Lower lobe of right lung (tissue), 2 donors: ENCODE measurements around the gene RIN2. TPM values are rescaled to one million over a fixed set of nuclear protein-coding genes. Genes with fewer than 3 reads are reported as not detected.

Experiments
- ATAC-seq, 2 donors: fragments of 200-7000 bp; cut with Tn5 transposase; one replicate each; pipeline ENCODE4 v1.9.1; 2020 to 2022; ENCODE audit warnings: mild to moderate bottlenecking in 2 of 2, moderate library complexity in 2 of 2
- DNase-seq: peaks from one replicate; pipeline ENCODE4 v3.0.0-alpha.2; 2020
- H3K27ac ChIP-seq: fragments of 200-600 bp; one replicate; pipeline ENCODE4 v1.8.0; 2022
- H3K27me3 ChIP-seq: fragments of 200-600 bp; one replicate; pipeline ENCODE4 v1.8.0; 2022; ENCODE audit warnings: low read depth
- H3K36me3 ChIP-seq: fragments of 200-600 bp; one replicate; pipeline ENCODE4 v1.8.0; 2022; ENCODE audit warnings: mild to moderate bottlenecking
- H3K4me1 ChIP-seq: fragments of 200-600 bp; one replicate; pipeline ENCODE4 v1.8.0; 2022
- H3K4me3 ChIP-seq: fragments of 200-600 bp; one replicate; pipeline ENCODE4 v1.8.0; 2022; ENCODE audit warnings: mild to moderate bottlenecking
- H3K9me3 ChIP-seq: fragments of 200-600 bp; one replicate; pipeline ENCODE4 v1.8.0; 2022
- CTCF ChIP-seq: fragments of 200-600 bp; IDR thresholded peaks from one replicate; pipeline ENCODE4 v1.8.0; 2022; ENCODE audit warnings: antibody characterized with exemption, mild to moderate bottlenecking
- intact Hi-C: fragments of 100-400 bp; cut with DNase I; formaldehyde crosslinking; loops from one replicate; pipeline ENCODE4 v1.11.0; 2022
- total RNA-seq: library from RNA; stranded (reverse); fragmentation: NEBNext Ultra II Directional; extraction: Animal tissue kit (Norgen Biotek cat#: 25700); gene quantifications from one replicate; pipeline ENCODE4 v1.2.1, GENCODE V29; 2021
- donor health status: DM: no; HTN: yes; CAD: no; lungs with severe emphysema.

RIN2 gene
- total RNA-seq, 1 donor from 2014 or later, result 101 TPM

GRCh38 chr20:19789446-19789845, 31.4 kb downstream of the RIN2 start:
- Histone ChIP-seq H3K36me3 (no peaks in the 10 kb centered on the region), H3K9me3 (no peaks in the 10 kb centered on the region), H3K4me1 (peaks cover 26% of the 10 kb centered on the region), H3K4me3 (no peak overlapping the region), H3K27me3 (no peaks in the 10 kb centered on the region), H3K27ac (no peak overlapping the region)
- ATAC-seq, result no peak
- intact Hi-C loops, result loop anchor here (10.0 kb wide), 1 partner anchor 185 kb away; no protein-coding TSS in a partner anchor
- DNase-seq, result no peak
- TF ChIP-seq CTCF, result no peak

- TF ChIP-seq CTCF, result no peak
- no peak for ATAC-seq
- intact Hi-C loops, result no loop called here
- Histone ChIP-seq H3K4me3 (no peak overlapping the region), H3K36me3 (no peaks in the 10 kb centered on the region), H3K27me3 (no peaks in the 10 kb centered on the region), H3K9me3 (no peaks in the 10 kb centered on the region), H3K27ac (no peak overlapping the region), H3K4me1 (peaks cover 12% of the 10 kb centered on the region)
- DNase-seq, result no peak
Measured at GRCh38 chr20:19791887-19792286, 33.8 kb downstream of the RIN2 start.

GRCh38 chr20:19793716-19794115, 35.7 kb downstream of the RIN2 start:
- TF ChIP-seq CTCF, result no peak
- Histone ChIP-seq H3K9me3 (no peaks in the 10 kb centered on the region), H3K36me3 (no peaks in the 10 kb centered on the region), H3K4me3 (no peak overlapping the region), H3K27me3 (no peaks in the 10 kb centered on the region), H3K4me1 (peaks cover 10% of the 10 kb centered on the region), H3K27ac (no peak overlapping the region)
- ATAC-seq, result no peak
- no peak for DNase-seq
- intact Hi-C loops, result no loop called here

- intact Hi-C loops, result no loop called here
- ATAC-seq, result no peak
- H3K27me3 ChIP-seq, result no peaks in the 10 kb centered on the region
- no peak for DNase-seq
- no peak overlapping the region for H3K4me3 ChIP-seq
- no peak overlapping the region for H3K27ac ChIP-seq
- H3K36me3 ChIP-seq, result peaks cover 4% of the 10 kb centered on the region
- no peak for TF ChIP-seq CTCF
- H3K9me3 ChIP-seq, result no peaks in the 10 kb centered on the region
- H3K4me1 ChIP-seq, result peaks cover 17% of the 10 kb centered on the region
Measured at GRCh38 chr20:19794941-19795340, 36.9 kb downstream of the RIN2 start.

GRCh38 chr20:19799325-19799724, 41.3 kb downstream of the RIN2 start:
- Histone ChIP-seq H3K9me3 (no peaks in the 10 kb centered on the region), H3K4me1 (peaks cover 21% of the 10 kb centered on the region), H3K27me3 (no peaks in the 10 kb centered on the region), H3K4me3 (no peak overlapping the region), H3K36me3 (peaks cover 41% of the 10 kb centered on the region), H3K27ac (no peak overlapping the region)
- DNase-seq (no peak), ATAC-seq (no peak)
- intact Hi-C loops, result no loop called here
- no peak for TF ChIP-seq CTCF

- no peaks in the 10 kb centered on the region for H3K27me3 ChIP-seq
- H3K27ac ChIP-seq, result no peak overlapping the region
- no peak for DNase-seq
- no peaks in the 10 kb centered on the region for H3K9me3 ChIP-seq
- intact Hi-C loops, result no loop called here
- ATAC-seq, result peak in 1 of 2 donors; percentile 8
- peaks cover 43% of the 10 kb centered on the region for H3K36me3 ChIP-seq
- no peak for TF ChIP-seq CTCF
- H3K4me3 ChIP-seq, result no peak overlapping the region
- H3K4me1 ChIP-seq, result peaks cover 19% of the 10 kb centered on the region
Measured at GRCh38 chr20:19802099-19802491, 44.0 kb downstream of the RIN2 start.
